IMR-90 (cell line): ENCODE measurements around the gene PLPP3.

Source experiments
- BHLHE40 ChIP-seq: fragments of 150-350 bp; IDR thresholded peaks from 2 replicates; pipeline ENCODE4 v1.6.1; 2016; ENCODE audit warnings: mild to moderate bottlenecking, low read depth, low read length
- CEBPB ChIP-seq: IDR thresholded peaks from 2 replicates; pipeline ENCODE4 v1.6.1; 2012; ENCODE audit warnings: low read depth, low read length, improper control_type of control experiment
- CHD1 ChIP-seq: IDR thresholded peaks from 2 replicates; pipeline ENCODE4 v1.6.1; 2012; ENCODE audit warnings: low read depth, low read length, improper control_type of control experiment
- CTCF ChIP-seq: conservative IDR thresholded peaks from 2 replicates; pipeline ENCODE4 v1.5.1; 2012; ENCODE audit warnings: mild to moderate bottlenecking, low read depth, low read length, improper control_type of control experiment
- ELK1 ChIP-seq: fragments of 150-350 bp; IDR thresholded peaks from 2 replicates; pipeline ENCODE4 v1.6.1; 2016; ENCODE audit warnings: low read depth, mild to moderate bottlenecking, low read length, moderate library complexity, borderline replicate concordance
- FOS ChIP-seq: fragments of 150-350 bp; IDR thresholded peaks from 2 replicates; pipeline ENCODE4 v1.6.1; 2016; ENCODE audit warnings: low read depth, low read length
- MXI1 ChIP-seq: IDR thresholded peaks from 2 replicates; pipeline ENCODE4 v1.6.1; 2012; ENCODE audit warnings: low read depth, mild to moderate bottlenecking, low read length, moderate library complexity, borderline replicate concordance
- POLR2A ChIP-seq: IDR thresholded peaks from 2 replicates; pipeline ENCODE4 v1.6.1; 2012; ENCODE audit warnings: mild to moderate bottlenecking, low read depth, low read length
- RAD21 ChIP-seq: IDR thresholded peaks from 2 replicates; pipeline ENCODE4 v1.6.1; 2012; ENCODE audit warnings: low read length, improper control_type of control experiment
- RFX5 ChIP-seq: IDR thresholded peaks from 2 replicates; pipeline ENCODE4 v1.8.0; 2012; ENCODE audit warnings: low read depth, mild to moderate bottlenecking, low read length, moderate library complexity
- SMC3 ChIP-seq: fragments of 150-350 bp; IDR thresholded peaks from 2 replicates; pipeline ENCODE4 v1.6.1; 2016; ENCODE audit warnings: low read depth, mild to moderate bottlenecking, antibody characterized with exemption, low read length, moderate library complexity
- TF ChIP-seq, protein P1 (sequence below): fragments of 150-350 bp; IDR thresholded peaks from 2 replicates; pipeline ENCODE4 v1.6.1; 2017; ENCODE audit warnings: mild to moderate bottlenecking, antibody characterized with exemption, low read length, low read depth

GRCh38 chr1:56490619-56491018 is 88.7 kb downstream of the PLPP3 start:
- TF ChIP-seq CTCF (no peak), RFX5 (no peak), FOS (no peak), SMC3 (no peak), BHLHE40 (no peak), CEBPB (no peak), POLR2A (no peak), CHD1 (no peak), ELK1 (no peak), RAD21 (no peak), MXI1 (no peak)
- TF ChIP-seq, protein P1, sequence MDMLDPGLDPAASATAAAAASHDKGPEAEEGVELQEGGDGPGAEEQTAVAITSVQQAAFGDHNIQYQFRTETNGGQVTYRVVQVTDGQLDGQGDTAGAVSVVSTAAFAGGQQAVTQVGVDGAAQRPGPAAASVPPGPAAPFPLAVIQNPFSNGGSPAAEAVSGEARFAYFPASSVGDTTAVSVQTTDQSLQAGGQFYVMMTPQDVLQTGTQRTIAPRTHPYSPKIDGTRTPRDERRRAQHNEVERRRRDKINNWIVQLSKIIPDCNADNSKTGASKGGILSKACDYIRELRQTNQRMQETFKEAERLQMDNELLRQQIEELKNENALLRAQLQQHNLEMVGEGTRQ = no peak
